HG03159 (cell line): Measurements from ENCODE around the gene ERGIC3.
"Not testable (repeated sequence)": the region's sequence is repeated elsewhere in the genome, so short reads cannot be mapped to it uniquely, and the experiment has no call there.

Experiments
- ATAC-seq: cut with Tn5 transposase; IDR thresholded peaks from one replicate; pipeline ENCODE4 v1.9.1; 2021; ENCODE audit warnings: mild to moderate bottlenecking, moderate library complexity; ENCODE audit not compliant: unreplicated experiment

The ERGIC3 gene

GRCh38 chr20:35517767-35518166 lies 24.1 kb upstream of the ERGIC3 start:
- ATAC-seq: not testable (repeated sequence)

DNA sequence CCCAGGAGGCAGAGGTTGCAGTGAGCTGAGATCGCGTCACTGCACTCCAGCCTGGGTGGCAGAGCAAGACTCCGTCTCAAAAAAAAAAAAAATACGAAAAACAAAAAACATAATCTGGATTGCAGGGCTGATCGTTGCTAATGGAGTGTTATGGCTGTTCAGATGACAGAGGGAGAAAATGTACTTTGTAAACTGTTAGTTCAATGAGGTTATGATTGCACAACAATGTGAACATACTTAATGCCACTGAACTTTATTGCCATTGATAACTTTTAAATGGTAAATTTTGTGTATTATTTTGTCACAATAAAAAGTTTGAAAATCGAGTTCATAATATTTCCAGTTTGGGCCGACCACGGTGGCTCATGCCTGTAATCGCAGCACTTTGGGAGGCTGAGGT lies 22.9 kb upstream of the ERGIC3 start:
- ATAC-seq: no peak

GRCh38 chr20:35523298-35523888 lies 18.5 kb upstream of the ERGIC3 start:
- ATAC-seq: no peak

DNA sequence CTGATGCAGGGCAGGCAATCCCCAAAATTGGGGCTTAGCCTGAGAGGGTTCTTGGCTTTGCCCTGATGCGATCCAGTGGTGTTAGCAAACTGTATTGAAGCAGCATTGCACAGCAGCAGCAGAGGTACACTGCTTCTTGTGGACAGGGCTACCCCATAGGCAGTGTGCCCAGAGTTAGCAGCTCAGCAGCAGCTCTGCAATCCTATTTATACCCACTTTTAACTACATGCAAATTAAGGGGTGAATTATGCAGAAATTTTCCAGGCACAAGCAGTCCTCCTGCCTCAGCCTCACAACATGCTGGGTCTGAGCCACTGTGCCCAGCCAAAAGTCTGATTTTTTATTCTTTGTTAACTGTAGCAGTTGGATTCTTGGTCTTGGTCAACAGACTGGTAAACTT lies 16.2 kb upstream of the ERGIC3 start:
- no peak for ATAC-seq

GRCh38 chr20:35527122-35527769 lies 14.6 kb upstream of the ERGIC3 start:
- no peak for ATAC-seq

DNA sequence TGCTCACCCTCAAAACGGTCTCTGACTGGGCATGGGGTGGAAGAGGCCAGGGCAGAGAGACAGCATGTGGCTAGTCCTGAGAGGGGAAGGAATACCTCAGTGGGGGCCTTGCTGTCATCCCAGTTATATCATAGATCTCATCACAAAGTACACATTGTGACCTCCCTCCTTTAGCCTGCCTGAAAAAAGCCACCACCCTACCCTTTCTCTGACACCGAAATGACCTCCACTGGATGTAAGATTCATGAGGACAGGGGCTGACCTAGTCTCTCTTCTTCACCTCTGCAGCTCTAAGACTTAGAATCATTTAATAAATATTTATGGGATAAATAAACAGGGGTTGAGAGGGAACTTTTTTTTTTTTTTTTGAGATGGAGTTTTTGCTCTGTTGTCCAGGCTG lies 12.3 kb upstream of the ERGIC3 start, which contains the start of gene C20orf173:
C20orf173 (minus strand) TSS at position 101 of the 400 bp plus-strand sequence. CDS start 279 bp downstream, outside the sequence.
- no peak for ATAC-seq

DNA sequence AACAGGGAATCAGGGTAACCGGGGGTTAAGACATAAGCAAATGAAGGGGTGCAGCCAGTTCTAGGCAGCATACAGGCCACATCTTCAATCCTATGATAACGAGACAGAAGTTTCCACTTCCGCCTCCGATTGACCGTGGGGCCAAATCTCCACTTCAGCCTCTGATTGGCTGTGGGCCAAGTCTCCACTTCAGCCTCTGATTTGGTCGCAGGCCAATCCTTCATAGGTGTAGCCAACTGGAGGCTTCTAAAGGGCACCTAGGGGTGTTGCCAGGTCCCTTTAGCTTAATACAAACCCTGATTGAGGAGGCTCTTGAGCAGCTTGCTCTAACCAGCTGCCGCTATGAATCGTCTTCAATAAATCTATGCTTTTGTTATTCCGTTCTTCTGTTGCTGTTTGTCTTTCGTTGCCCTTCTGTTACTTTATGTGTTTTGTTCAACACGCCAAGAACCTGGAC lies 2.1 kb upstream of the ERGIC3 start:
- ATAC-seq: peak; percentile 51

- ATAC-seq: no peak
These were observed 628 bp upstream of the ERGIC3 start for GRCh38 chr20:35541118-35541782.

- no peak for ATAC-seq
These were observed 1.1 kb downstream of the ERGIC3 start for GRCh38 chr20:35542990-35543389.

DNA sequence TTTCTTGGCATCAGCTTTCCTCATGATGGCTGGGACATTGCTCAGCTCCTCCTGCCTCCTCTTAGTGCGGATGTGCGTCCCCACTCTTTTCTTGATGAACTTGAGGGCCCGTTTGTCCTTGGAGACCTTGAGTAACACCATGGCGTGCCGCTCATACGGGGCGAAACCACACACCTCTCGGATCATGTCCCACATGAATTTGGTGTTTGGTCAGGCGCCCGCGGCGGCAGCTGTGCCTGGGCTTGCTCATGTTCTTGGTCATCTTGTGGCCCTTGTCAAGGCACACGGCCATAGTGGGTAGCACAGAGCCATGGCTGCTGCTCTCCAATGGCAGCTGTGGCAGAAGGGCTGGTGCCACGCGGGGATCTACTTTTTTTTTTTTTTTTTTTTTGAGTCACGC lies 2.6 kb downstream of the ERGIC3 start:
- no peak for ATAC-seq

DNA sequence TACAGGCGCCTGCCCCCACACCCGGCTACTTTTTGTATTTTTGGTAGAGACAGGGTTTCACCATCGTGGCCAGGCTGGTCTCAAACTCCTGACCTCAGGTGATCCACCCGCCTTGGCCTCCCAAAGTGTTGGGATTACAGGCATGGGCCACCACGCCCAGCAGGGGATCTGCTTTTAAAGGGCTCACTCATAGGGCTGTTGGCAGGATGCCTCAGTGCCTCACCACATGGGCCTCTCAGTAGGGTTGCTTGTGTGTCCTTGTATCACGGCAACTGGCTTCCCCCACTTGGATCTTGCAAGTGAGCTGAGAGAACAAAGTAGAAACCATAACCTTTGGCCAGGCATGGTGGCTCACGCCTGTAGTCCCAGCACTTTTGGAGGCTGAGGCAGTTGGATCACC lies 3.1 kb downstream of the ERGIC3 start:
- ATAC-seq: not testable (repeated sequence)

DNA sequence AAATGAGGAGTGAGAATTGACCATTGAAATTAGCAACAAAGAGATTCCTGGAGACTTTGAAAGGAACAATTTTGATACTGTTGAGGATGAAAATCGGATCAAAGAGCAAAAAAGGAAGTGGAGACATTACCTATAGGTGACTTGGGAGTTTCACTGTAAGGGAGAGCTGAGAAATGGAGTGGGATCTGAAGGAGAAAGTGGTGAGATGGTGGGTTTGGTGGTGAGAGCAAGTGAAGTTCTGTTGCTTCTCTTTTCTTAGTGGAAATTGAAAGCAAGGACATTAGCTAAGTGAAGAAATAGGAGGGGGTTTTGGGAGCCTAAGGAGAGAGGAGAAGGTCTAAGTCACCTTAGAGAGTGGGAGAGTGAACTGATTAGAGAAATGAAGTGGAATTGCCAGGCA lies 4.2 kb downstream of the ERGIC3 start:
- no peak for ATAC-seq

DNA sequence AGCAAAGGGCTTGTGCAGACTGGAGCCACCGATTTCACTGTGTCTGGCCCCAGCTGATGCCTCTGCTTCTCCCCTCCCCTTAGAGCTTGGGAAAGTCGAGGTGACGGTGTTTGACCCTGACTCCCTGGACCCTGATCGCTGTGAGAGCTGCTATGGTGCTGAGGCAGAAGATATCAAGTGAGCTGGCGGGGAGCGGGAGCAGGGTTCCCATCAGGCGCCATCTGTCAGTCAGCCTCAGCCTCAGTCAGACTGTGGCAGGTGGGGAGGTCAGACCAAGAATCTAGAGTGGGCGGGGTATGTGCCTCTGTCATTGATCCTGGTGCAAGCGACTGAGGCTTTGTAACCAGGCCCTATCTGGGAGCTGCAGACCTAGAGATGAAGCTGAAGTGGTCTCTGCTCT lies 5.5 kb downstream of the ERGIC3 start:
- no peak for ATAC-seq

DNA sequence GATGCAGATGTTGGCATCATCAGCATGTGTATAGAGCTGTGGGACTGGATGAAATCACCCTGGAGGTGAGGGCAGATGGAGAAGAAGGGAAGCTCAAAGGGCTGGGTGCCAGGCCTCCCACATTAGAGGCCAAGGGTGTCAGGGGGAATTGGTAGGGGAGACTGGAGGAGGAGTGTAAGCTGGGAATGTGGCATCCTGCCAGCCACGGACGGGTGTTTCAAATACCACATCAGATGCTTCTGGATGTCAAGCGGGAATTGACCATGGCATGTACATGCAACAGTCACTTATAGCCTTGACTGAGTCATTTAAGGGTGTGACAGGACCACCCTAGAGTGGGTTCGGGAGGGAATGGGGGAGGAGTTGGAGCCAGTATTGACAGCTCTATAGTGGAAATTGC lies 9.6 kb downstream of the ERGIC3 start:
- no peak for ATAC-seq

DNA sequence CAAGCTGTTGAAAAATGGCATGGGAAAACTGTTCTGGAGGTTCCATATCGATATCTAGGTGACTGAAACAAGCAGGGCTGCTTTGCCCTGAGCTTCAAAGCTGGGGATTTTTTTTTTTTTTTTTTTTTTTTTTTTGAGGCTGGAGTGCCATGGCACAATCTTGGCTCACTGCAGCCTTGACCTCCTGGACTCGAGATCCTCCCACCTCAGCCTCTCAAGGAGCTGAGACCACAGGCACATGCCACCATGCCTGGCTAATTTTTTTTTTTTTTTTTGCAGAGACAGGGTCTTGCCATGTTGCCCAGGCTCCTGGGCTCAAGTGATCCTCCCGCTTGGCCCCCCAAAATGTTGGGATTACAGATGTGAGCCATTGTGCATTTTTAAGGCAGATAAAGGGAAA lies 11.0 kb downstream of the ERGIC3 start:
- no peak for ATAC-seq

DNA sequence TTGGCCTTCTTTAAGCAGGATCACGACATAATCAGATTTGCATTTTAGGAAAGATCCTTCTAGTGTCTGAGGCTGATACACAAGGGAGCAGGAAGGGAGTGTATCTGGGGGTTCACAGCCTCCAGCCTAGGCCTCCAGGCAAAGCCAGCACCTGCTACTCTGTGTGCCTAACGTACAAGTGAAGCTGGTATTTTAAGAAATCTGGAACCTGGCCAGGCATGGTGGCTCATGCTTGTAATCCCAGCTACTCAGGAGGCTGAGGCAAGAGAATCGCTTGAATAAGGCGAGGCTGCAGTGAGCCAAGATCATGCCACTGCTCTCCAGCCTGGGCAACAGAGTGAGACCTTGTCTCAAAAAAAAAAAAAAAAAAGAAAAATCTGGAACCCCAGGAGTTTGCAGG lies 13.6 kb downstream of the ERGIC3 start:
- ATAC-seq: not testable (repeated sequence)

DNA sequence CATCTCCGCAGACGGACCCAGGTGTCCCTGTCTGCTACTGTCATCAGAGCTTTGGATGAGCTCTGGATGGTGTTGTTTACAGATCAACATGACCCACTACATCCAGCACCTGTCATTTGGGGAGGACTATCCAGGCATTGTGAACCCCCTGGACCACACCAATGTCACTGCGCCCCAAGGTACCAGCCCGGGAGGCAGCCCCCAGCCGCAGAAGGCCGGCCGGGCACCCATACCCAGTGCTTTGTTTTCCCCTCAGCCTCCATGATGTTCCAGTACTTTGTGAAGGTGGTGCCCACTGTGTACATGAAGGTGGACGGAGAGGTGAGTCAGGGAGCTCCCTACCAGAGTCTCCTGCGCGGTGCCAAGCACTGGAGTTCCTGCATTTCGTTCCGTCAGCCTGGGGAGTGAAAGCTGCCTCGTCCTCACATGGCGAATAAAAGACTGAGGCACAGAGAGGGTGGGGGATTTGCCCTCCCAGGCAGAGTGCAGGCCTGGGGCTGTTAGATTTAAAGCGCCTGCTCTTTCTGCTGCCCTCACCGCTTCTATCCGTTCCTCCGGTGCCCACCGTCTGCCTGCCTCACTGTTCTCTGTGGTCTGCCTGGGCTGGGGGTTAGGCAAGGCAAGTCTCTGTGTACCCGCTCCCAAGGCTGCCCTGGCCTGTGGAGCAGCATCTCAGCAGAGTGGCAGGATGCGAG lies 14.2 kb downstream of the ERGIC3 start:
- ATAC-seq: no peak

DNA sequence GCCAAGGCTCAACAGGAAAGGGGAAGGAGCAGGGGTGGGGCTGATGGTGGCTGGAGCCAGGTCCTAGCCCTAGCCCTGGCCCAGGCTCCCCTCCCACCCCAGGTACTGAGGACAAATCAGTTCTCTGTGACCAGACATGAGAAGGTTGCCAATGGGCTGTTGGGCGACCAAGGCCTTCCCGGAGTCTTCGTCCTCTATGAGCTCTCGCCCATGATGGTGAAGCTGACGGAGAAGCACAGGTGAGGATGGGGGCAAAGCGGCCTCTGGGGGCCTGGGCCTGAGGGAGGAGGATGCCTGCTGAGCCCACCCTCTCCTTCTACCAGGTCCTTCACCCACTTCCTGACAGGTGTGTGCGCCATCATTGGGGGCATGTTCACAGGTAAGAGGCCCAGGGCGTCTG lies 15.0 kb downstream of the ERGIC3 start:
- ATAC-seq: no peak

GRCh38 chr20:35558451-35558850 lies 16.6 kb downstream of the ERGIC3 start:
- ATAC-seq: no peak

- ATAC-seq: no peak
These were observed 17.3 kb downstream of the ERGIC3 start for GRCh38 chr20:35559042-35559693.

- no peak for ATAC-seq
These were observed 18.2 kb downstream of the ERGIC3 start for GRCh38 chr20:35560105-35560511.
